GM23338 (cell line): ENCODE data around the gene KIF4A. TPM values are rescaled to one million over a fixed set of nuclear protein-coding genes. Genes with fewer than 3 reads are reported as not detected.

ENCODE experiments used
- ATAC-seq: fragments of 200-7000 bp; cut with Tn5 transposase; 3 replicates; pipeline ENCODE4 v1.9.1; 2020
- DNase-seq: peaks from one replicate; pipeline ENCODE4 v3.0.0-alpha.2; 2015; ENCODE audit warnings: low spot score
- H2AFZ ChIP-seq: fragments of 200-600 bp; sonication (generic); 2 replicates; pipeline ENCODE4 v1.8.0; 2016; ENCODE audit warnings: antibody characterized with exemption, mild to moderate bottlenecking, moderate library complexity
- H3F3A ChIP-seq: fragments of 200-600 bp; sonication (generic); replicated peaks from 2 replicates; pipeline ENCODE4 v1.8.0; 2017; ENCODE audit warnings: antibody characterized with exemption, mixed run types, low read depth
- H3K27ac ChIP-seq: fragments of 200-600 bp; sonication (generic); 2 replicates; pipeline ENCODE4 v1.6.1; 2016; ENCODE audit warnings: low read depth
- H3K27me3 ChIP-seq: fragments of 200-600 bp; sonication (generic); 2 replicates; pipeline ENCODE4 v1.8.0; 2016; ENCODE audit warnings: mild to moderate bottlenecking, mixed run types, moderate library complexity; ENCODE audit not compliant: insufficient read depth
- H3K36me3 ChIP-seq: fragments of 200-600 bp; sonication (generic); 2 replicates; pipeline ENCODE4 v1.8.0; 2016; ENCODE audit warnings: mild to moderate bottlenecking; ENCODE audit not compliant: insufficient read depth
- H3K4me1 ChIP-seq: fragments of 200-600 bp; sonication (generic); 2 replicates; pipeline ENCODE4 v1.8.0; 2016; ENCODE audit warnings: mild to moderate bottlenecking, moderate library complexity; ENCODE audit not compliant: insufficient read depth
- H3K4me2 ChIP-seq: fragments of 200-600 bp; sonication (generic); 2 replicates; pipeline ENCODE4 v1.7.1; 2017; ENCODE audit warnings: mixed run types
- H3K4me3 ChIP-seq: fragments of 200-600 bp; sonication (generic); 2 replicates; pipeline ENCODE4 v1.6.1; 2016; ENCODE audit warnings: mixed run types
- H3K79me2 ChIP-seq: fragments of 200-600 bp; sonication (generic); replicated peaks from 2 replicates; pipeline ENCODE4 v1.8.0; 2017; ENCODE audit warnings: mild to moderate bottlenecking; ENCODE audit not compliant: insufficient read depth
- H3K9me2 ChIP-seq: fragments of 200-600 bp; sonication (generic); 2 replicates; pipeline ENCODE4 v1.8.0; 2017; ENCODE audit not compliant: insufficient read depth
- H4K20me1 ChIP-seq: fragments of 200-600 bp; sonication (generic); replicated peaks from 2 replicates; pipeline ENCODE4 v1.8.0; 2017; ENCODE audit warnings: mild to moderate bottlenecking; ENCODE audit not compliant: insufficient read depth
- H3K27ac Mint-ChIP-seq: 2 replicates; pipeline ENCODE4 v1.8.0; 2020; ENCODE audit warnings: inconsistent platforms, mild to moderate bottlenecking, moderate library complexity, mixed read lengths
- H3K27me3 Mint-ChIP-seq: 3 replicates; pipeline ENCODE4 v1.8.0; 2022; ENCODE audit warnings: low read depth, mild to moderate bottlenecking, moderate library complexity, mixed read lengths, inconsistent platforms; ENCODE audit not compliant: insufficient read depth, poor library complexity
- H3K36me3 Mint-ChIP-seq: 3 replicates; pipeline ENCODE4 v1.8.0; 2021; ENCODE audit warnings: low read depth, mild to moderate bottlenecking, inconsistent platforms, moderate library complexity, mixed read lengths
- H3K4me1 Mint-ChIP-seq: 3 replicates; pipeline ENCODE4 v1.8.0; 2020; ENCODE audit warnings: mild to moderate bottlenecking, inconsistent platforms, mixed read lengths
- H3K4me3 Mint-ChIP-seq: 3 replicates; pipeline ENCODE4 v1.8.0; 2021; ENCODE audit warnings: moderate library complexity, mild to moderate bottlenecking, inconsistent platforms, mixed read lengths
- H3K9me3 Mint-ChIP-seq: 3 replicates; pipeline ENCODE4 v1.8.0; 2020; ENCODE audit warnings: moderate library complexity, mild to moderate bottlenecking, inconsistent platforms, mixed read lengths
- EZH2 ChIP-seq: fragments of 200-600 bp; sonication (generic); IDR thresholded peaks from one replicate; pipeline ENCODE4 v1.8.0; 2017; ENCODE audit warnings: antibody characterized with exemption, mild to moderate bottlenecking, low read depth; ENCODE audit not compliant: unreplicated experiment
- JUNB ChIP-seq: IDR thresholded peaks from one replicate; pipeline ENCODE4 v1.6.1; 2016; ENCODE audit warnings: antibody characterized with exemption; ENCODE audit not compliant: unreplicated experiment
- NANOG ChIP-seq: IDR thresholded peaks from 2 replicates; pipeline ENCODE4 v1.6.1; 2016; ENCODE audit warnings: antibody characterized with exemption, borderline replicate concordance
- POLR2AphosphoS5 ChIP-seq: IDR thresholded peaks from 2 replicates; pipeline ENCODE4 v1.6.1; 2016; ENCODE audit warnings: antibody characterized with exemption, low read depth
- STAT1 ChIP-seq: IDR thresholded peaks from one replicate; pipeline ENCODE4 v1.6.1; 2016; ENCODE audit warnings: antibody characterized with exemption; ENCODE audit not compliant: unreplicated experiment
- polyA plus RNA-seq: library from polyadenylated mRNA; unstranded; fragments of >200 nt; fragmentation: Nextera tagmentation; extraction: Ambion mirVana; gene quantifications from 2 replicates; pipeline ENCODE4 v1.2.1, GENCODE V29; 2016
- total RNA-seq: library from RNA; depleted of rRNA; stranded (reverse); fragments of >200 nt; shearing (Covaris generic); gene quantifications from 2 replicates; pipeline ENCODE4 v1.2.3, GENCODE V29; 2014
- TF ChIP-seq, protein P1 (sequence below): fragments of 250-450 bp; sonication (Bioruptor Pico); IDR thresholded peaks from 2 replicates; pipeline ENCODE4 v1.5.0; 2020; ENCODE audit warnings: mild to moderate bottlenecking, moderate library complexity
- TF ChIP-seq, protein P2 (sequence below): IDR thresholded peaks from 2 replicates; pipeline ENCODE4 v1.6.1; 2016; ENCODE audit warnings: antibody characterized with exemption
- TF ChIP-seq, protein P3 (sequence below): IDR thresholded peaks from one replicate; pipeline ENCODE4 v1.6.1; 2018; ENCODE audit warnings: antibody characterized with exemption; ENCODE audit not compliant: unreplicated experiment
- TF ChIP-seq, protein P4 (sequence below), 2 experiments: fragments of 200-600 bp in 1 of 2; sonication (generic) in 1 of 2; conservative IDR thresholded peaks; 2 replicates each; pipeline versions ENCODE4 v1.5.1 to v1.6.1; 2016 to 2017; ENCODE audit warnings: antibody characterized with exemption in 2 of 2, low read depth in 2 of 2, mild to moderate bottlenecking in 2 of 2, moderate library complexity in 1 of 2

The KIF4A gene
- total and polyA plus RNA-seq, 2 experiments from 2014 or later, result 21.5 to 27.6 TPM

DNA sequence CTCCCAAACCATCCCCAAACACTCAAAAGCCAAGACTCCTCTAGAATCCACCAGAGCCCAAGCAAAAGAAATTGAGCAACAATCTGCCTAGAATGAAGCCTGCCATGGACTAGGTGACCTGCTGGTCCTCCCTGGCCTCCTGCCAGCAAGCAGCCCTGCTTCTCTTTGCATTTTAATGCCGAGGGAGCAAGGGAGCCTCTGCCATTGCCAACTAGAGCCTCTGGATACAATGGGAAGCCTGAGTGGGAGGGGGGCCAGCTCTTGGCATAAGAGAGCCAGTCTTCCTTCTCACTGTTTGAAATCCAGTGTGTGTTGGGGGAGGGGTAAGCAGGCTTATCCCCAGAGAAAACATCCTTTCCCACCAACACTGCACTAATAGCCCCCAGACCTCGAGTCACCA, 131.7 kb downstream of the KIF4A start:
- no peaks in the 10 kb centered on the region for H3K9me2 ChIP-seq
- peak overlapping the region; percentile 9; the same call in 1 of the 2 replicates for H3K4me3 ChIP-seq
- Mint-ChIP-seq H3K27me3 (peaks cover 3% of the 10 kb centered on the region), H3K27ac (peak overlapping the region; percentile 94), H3K9me3 (peaks cover 3% of the 10 kb centered on the region; the same call in 2 of the 3 replicates), H3K4me1 (peaks cover 30% of the 10 kb centered on the region), H3K36me3 (peaks cover 29% of the 10 kb centered on the region), H3K4me3 (peak overlapping the region; percentile 53)
- no peaks in the 10 kb centered on the region for H3F3A ChIP-seq
- ATAC-seq, result peak; percentile 61
- DNase-seq, result peak; percentile 52
- H4K20me1 ChIP-seq, result no peaks in the 10 kb centered on the region
- H3K79me2 ChIP-seq, result no peaks in the 10 kb centered on the region
- H3K27ac ChIP-seq, result peak overlapping the region; percentile 83
- H3K4me1 ChIP-seq, result peaks cover 18% of the 10 kb centered on the region
- TF ChIP-seq JUNB, result no peak
- TF ChIP-seq, protein P1, sequence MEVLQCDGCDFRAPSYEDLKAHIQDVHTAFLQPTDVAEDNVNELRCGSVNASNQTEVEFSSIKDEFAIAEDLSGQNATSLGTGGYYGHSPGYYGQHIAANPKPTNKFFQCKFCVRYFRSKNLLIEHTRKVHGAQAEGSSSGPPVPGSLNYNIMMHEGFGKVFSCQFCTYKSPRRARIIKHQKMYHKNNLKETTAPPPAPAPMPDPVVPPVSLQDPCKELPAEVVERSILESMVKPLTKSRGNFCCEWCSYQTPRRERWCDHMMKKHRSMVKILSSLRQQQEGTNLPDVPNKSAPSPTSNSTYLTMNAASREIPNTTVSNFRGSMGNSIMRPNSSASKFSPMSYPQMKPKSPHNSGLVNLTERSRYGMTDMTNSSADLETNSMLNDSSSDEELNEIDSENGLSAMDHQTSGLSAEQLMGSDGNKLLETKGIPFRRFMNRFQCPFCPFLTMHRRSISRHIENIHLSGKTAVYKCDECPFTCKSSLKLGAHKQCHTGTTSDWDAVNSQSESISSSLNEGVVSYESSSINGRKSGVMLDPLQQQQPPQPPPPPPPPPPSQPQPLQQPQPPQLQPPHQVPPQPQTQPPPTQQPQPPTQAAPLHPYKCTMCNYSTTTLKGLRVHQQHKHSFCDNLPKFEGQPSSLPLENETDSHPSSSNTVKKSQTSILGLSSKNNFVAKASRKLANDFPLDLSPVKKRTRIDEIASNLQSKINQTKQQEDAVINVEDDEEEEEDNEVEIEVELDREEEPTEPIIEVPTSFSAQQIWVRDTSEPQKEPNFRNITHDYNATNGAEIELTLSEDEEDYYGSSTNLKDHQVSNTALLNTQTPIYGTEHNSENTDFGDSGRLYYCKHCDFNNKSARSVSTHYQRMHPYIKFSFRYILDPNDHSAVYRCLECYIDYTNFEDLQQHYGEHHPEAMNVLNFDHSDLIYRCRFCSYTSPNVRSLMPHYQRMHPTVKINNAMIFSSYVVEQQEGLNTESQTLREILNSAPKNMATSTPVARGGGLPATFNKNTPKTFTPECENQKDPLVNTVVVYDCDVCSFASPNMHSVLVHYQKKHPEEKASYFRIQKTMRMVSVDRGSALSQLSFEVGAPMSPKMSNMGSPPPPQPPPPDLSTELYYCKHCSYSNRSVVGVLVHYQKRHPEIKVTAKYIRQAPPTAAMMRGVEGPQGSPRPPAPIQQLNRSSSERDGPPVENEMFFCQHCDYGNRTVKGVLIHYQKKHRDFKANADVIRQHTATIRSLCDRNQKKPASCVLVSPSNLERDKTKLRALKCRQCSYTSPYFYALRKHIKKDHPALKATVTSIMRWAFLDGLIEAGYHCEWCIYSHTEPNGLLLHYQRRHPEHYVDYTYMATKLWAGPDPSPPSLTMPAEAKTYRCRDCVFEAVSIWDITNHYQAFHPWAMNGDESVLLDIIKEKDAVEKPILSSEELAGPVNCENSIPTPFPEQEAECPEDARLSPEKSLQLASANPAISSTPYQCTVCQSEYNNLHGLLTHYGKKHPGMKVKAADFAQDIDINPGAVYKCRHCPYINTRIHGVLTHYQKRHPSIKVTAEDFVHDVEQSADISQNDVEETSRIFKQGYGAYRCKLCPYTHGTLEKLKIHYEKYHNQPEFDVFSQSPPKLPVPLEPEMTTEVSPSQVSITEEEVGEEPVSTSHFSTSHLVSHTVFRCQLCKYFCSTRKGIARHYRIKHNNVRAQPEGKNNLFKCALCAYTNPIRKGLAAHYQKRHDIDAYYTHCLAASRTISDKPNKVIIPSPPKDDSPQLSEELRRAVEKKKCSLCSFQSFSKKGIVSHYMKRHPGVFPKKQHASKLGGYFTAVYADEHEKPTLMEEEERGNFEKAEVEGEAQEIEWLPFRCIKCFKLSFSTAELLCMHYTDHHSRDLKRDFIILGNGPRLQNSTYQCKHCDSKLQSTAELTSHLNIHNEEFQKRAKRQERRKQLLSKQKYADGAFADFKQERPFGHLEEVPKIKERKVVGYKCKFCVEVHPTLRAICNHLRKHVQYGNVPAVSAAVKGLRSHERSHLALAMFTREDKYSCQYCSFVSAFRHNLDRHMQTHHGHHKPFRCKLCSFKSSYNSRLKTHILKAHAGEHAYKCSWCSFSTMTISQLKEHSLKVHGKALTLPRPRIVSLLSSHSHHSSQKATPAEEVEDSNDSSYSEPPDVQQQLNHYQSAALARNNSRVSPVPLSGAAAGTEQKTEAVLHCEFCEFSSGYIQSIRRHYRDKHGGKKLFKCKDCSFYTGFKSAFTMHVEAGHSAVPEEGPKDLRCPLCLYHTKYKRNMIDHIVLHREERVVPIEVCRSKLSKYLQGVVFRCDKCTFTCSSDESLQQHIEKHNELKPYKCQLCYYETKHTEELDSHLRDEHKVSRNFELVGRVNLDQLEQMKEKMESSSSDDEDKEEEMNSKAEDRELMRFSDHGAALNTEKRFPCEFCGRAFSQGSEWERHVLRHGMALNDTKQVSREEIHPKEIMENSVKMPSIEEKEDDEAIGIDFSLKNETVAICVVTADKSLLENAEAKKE (CRISPR knock-in tag), result peak; percentile 37
- H2AFZ ChIP-seq, result no peak overlapping the region
- peak overlapping the region; percentile 80 for H3K4me2 ChIP-seq
- no peaks in the 10 kb centered on the region for H3K36me3 ChIP-seq
- no peaks in the 10 kb centered on the region for H3K27me3 ChIP-seq

DNA sequence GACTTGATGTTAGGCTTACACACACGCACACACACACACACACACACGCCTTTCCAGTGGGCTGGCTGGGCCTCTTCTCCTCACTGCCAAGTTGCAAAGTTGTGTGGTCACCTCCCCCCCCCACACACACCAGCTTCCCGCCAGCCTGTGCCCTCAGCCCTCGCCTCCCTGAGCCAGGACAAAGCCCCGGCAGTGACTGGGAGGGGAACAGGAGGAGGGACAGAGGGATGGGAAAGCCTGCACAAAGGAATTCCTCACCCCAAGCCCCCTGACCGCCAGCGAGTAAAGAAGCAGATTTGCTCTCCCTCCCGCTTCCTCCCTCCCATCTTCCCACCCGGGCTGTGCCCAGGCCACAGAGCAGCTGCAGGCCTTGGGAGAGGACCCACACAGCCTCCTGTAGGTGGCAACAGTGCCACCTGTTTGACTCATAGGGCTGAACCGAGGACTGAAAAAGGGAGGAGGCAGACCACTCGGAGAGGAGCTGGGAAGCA, 133.0 kb downstream of the KIF4A start, which contains the start of gene GDPD2:
Gene GDPD2, plus strand, starts transcription at position 464 of the 491 bp plus-strand sequence. CDS start 1,671 bp downstream, outside the sequence.
- Mint-ChIP-seq H3K27me3 (peaks cover 3% of the 10 kb centered on the region), H3K27ac (peak within 1 kb of the TSS; percentile 94)
- TF ChIP-seq NANOG (no peak), STAT1 (no peak), EZH2 (no peak), POLR2AphosphoS5 (peak; percentile 24; the same call in 1 of the 2 replicates), JUNB (no peak)
- TF ChIP-seq, protein P2, sequence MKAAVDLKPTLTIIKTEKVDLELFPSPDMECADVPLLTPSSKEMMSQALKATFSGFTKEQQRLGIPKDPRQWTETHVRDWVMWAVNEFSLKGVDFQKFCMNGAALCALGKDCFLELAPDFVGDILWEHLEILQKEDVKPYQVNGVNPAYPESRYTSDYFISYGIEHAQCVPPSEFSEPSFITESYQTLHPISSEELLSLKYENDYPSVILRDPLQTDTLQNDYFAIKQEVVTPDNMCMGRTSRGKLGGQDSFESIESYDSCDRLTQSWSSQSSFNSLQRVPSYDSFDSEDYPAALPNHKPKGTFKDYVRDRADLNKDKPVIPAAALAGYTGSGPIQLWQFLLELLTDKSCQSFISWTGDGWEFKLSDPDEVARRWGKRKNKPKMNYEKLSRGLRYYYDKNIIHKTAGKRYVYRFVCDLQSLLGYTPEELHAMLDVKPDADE, result no peak
- TF ChIP-seq, protein P3, sequence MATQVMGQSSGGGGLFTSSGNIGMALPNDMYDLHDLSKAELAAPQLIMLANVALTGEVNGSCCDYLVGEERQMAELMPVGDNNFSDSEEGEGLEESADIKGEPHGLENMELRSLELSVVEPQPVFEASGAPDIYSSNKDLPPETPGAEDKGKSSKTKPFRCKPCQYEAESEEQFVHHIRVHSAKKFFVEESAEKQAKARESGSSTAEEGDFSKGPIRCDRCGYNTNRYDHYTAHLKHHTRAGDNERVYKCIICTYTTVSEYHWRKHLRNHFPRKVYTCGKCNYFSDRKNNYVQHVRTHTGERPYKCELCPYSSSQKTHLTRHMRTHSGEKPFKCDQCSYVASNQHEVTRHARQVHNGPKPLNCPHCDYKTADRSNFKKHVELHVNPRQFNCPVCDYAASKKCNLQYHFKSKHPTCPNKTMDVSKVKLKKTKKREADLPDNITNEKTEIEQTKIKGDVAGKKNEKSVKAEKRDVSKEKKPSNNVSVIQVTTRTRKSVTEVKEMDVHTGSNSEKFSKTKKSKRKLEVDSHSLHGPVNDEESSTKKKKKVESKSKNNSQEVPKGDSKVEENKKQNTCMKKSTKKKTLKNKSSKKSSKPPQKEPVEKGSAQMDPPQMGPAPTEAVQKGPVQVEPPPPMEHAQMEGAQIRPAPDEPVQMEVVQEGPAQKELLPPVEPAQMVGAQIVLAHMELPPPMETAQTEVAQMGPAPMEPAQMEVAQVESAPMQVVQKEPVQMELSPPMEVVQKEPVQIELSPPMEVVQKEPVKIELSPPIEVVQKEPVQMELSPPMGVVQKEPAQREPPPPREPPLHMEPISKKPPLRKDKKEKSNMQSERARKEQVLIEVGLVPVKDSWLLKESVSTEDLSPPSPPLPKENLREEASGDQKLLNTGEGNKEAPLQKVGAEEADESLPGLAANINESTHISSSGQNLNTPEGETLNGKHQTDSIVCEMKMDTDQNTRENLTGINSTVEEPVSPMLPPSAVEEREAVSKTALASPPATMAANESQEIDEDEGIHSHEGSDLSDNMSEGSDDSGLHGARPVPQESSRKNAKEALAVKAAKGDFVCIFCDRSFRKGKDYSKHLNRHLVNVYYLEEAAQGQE, result no peak
- TF ChIP-seq, protein P4, sequence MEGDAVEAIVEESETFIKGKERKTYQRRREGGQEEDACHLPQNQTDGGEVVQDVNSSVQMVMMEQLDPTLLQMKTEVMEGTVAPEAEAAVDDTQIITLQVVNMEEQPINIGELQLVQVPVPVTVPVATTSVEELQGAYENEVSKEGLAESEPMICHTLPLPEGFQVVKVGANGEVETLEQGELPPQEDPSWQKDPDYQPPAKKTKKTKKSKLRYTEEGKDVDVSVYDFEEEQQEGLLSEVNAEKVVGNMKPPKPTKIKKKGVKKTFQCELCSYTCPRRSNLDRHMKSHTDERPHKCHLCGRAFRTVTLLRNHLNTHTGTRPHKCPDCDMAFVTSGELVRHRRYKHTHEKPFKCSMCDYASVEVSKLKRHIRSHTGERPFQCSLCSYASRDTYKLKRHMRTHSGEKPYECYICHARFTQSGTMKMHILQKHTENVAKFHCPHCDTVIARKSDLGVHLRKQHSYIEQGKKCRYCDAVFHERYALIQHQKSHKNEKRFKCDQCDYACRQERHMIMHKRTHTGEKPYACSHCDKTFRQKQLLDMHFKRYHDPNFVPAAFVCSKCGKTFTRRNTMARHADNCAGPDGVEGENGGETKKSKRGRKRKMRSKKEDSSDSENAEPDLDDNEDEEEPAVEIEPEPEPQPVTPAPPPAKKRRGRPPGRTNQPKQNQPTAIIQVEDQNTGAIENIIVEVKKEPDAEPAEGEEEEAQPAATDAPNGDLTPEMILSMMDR (conservative IDR thresholded peaks at IDR 0.05; ENCODE audit: low read depth in 2 of 2), result peak; percentile 34 to 60

More for the DNA sequence above, 133.0 kb downstream of the KIF4A start, which contains the start of gene GDPD2:
- Histone ChIP-seq H3K4me1 (peaks cover 18% of the 10 kb centered on the region), H3K27me3 (no peaks in the 10 kb centered on the region), H4K20me1 (no peaks in the 10 kb centered on the region), H3K4me2 (peak within 1 kb of the TSS; percentile 80), H3K9me2 (no peaks in the 10 kb centered on the region), H3F3A (no peaks in the 10 kb centered on the region), H2AFZ (no peak within 1 kb of the TSS), H3K4me3 (peak within 1 kb of the TSS; percentile 55), H3K79me2 (no peaks in the 10 kb centered on the region), H3K27ac (peak within 1 kb of the TSS; percentile 78; the same call in 1 of the 2 replicates), H3K36me3 (no peaks in the 10 kb centered on the region)
- ATAC-seq, result peak; percentile 80
- H3K4me1 Mint-ChIP-seq, result peaks cover 30% of the 10 kb centered on the region
- H3K4me3 Mint-ChIP-seq, result peak within 1 kb of the TSS; percentile 90
- peaks cover 30% of the 10 kb centered on the region for H3K36me3 Mint-ChIP-seq
- peak; percentile 77 for DNase-seq
- peaks cover 3% of the 10 kb centered on the region; the same call in 2 of the 3 replicates for H3K9me3 Mint-ChIP-seq
